ENCODE data around the gene HEPHL1.

Gene HEPHL1

DNA sequence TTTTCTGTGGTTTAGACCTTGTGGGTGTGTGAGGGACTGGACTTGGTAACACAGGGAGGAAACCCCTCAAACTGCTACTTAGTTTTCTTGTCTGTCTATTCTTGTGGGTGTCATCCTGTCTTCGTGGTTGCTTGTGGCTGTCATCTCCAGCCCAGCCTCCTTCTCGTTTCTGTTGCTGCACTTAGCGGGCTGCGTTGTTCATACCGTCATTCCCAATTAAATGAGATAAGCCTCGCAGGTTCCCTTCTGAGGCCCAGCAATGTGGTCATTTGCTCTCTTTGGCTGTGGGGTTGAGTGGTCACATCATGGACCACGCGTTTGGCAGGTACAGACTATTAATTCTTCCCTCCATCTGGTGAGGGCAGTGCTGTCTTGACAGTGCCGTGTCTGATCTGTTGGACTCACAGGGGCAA, 126.3 kb downstream of the HEPHL1 start:
- H3K4me3 ChIP-seq (ENCODE audit: low read depth, low read length): no peak overlapping the region
- no peak for DNase-seq (ENCODE audit: low read depth)
- TF ChIP-seq CTCF (IDR thresholded peaks at IDR 0.05; ENCODE audit: low read depth, low read length, missing control alignments): no peak

DNA sequence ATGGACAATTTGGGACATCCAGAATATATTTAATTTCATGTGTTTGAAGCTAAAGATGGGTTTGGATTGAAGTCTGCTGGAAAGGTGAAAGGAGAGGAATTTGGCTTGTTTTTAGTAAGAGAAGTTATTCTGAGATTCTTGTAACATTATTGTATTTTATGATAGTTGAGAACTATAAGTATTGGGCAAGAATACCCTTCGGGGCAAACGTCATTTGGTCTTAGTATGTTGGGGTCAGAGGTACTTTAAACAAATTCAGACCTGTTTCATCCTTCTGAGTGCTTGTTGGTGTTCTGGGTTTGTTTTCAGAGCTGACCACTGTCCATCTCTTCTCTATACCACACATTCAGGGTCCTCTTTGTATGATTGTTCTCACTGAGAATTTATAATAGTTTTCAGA, 127.0 kb downstream of the HEPHL1 start:
- no peak overlapping the region for H3K4me3 ChIP-seq (ENCODE audit: low read depth, low read length)
- DNase-seq (ENCODE audit: low read depth): no peak
- TF ChIP-seq CTCF (IDR thresholded peaks at IDR 0.05; ENCODE audit: low read depth, low read length, missing control alignments): no peak

GRCh38 chr11:94149431-94150017, 128.4 kb downstream of the HEPHL1 start:
- no peak overlapping the region for H3K4me3 ChIP-seq (ENCODE audit: low read depth, low read length)
- DNase-seq (ENCODE audit: low read depth): no peak
- no peak for TF ChIP-seq CTCF (IDR thresholded peaks at IDR 0.05; ENCODE audit: low read depth, low read length, missing control alignments)

- no peak for TF ChIP-seq CTCF (IDR thresholded peaks at IDR 0.05; ENCODE audit: low read depth, low read length, missing control alignments)
- no peak for DNase-seq (ENCODE audit: low read depth)
- H3K4me3 ChIP-seq (ENCODE audit: low read depth, low read length): no peak overlapping the region
Measured at GRCh38 chr11:94150056-94150455, 128.9 kb downstream of the HEPHL1 start.

DNA sequence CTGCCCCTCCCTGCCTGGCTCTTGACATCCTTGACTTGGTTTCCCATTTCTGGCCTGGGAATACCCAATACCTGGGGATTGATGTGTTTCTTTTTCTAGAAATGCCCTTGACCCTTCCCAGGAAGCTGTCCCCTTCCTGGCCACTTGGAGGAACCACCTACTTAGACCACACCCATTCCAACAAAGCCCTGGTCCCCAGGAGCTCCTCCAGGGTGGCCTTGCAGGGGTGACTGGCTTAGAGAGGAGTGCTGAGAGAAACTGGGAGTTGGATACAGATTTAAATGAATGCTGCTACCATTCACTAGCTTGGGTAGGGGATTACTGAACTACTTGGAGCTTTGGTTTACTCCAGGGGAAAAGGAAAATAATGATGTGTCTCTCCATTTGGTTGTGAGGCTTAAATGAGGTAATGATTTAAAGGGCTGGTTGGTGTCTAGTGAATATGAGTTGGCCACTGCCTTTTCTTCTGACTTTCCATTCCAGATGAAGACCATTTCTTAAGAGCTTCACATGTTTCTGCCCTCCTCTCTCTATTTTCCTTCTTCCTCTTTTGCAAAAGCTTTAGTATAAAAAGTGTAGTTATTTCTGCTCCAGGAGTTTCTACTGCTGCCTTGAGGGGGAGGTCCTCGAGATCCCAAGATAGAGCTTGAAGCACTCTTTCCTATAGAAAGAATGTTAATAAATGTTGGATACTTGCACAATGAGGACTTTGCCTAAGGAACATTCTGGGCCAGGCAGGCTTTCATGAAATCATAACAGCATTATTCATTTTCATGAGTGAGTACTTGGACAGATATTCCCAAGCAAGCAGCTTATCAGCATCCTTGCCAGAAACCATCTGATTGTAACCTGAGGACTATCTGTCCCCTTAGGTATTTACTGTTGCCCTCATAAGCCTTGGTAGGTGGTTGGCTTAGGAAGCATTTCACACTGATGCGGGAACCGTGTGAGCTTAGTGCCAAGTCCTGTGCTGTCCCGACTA, 129.8 kb downstream of the HEPHL1 start:
- no peak for TF ChIP-seq CTCF (IDR thresholded peaks at IDR 0.05; ENCODE audit: low read depth, low read length, missing control alignments)
- no peak for DNase-seq (ENCODE audit: low read depth)

DNA sequence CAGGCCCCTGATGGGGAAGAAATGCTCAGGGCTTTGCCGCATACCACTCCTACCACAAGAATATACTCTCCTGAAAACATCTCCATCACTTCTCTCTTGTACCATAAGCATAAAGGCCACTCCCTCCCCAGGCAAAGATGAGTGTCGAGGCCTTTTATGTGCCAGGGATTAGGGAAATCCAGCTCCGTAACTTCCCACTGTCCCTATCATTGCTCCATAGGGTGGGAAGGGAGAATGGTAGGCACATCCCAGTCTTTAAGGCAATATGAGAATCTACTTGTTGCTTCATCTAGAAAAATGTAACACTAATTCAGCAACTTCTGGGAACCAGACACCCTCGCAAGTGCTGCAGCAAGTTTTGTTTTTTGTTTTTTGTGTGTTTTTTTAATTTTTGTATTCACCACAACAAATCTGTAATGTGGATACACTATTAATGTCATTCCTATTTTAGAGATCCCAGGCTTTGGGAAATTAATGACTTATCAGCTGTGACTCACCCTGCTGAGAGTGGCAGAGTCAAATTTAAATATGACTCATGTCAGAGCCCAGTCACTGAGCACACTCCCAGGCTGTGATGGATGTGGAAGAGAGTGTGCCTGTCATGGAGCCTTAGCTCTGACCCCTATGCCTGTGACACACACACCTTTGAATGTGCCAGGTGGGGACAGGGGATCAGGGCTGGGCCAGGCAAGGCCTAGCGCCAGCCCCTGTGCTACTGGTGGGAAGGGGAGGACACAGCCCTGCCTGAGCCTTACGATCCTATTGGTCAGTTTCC, 130.9 kb downstream of the HEPHL1 start:
- TF ChIP-seq CTCF (IDR thresholded peaks at IDR 0.05; ENCODE audit: low read depth, low read length, missing control alignments): no peak
- no peak for DNase-seq (ENCODE audit: low read depth)
- no peak overlapping the region for H3K4me3 ChIP-seq (ENCODE audit: low read depth, low read length)

More for the DNA sequence above, 129.8 kb downstream of the HEPHL1 start:
- H3K4me3 ChIP-seq (ENCODE audit: low read depth, low read length): no peak overlapping the region
